ENCODE results near the gene TMEM245.

GRCh38 chr9:109134167-109134578, 14.4 kb upstream of the TMEM245 start:
- TF ChIP-seq CTCF (conservative IDR thresholded peaks at IDR 0.05) (no peak), EZH2 (IDR thresholded peaks at IDR 0.05; ENCODE audit: low read depth) (no peak)

Measured in PC-9 (cell line).